ENCODE data around the gene MRPL17. TPM values are rescaled to one million over a fixed set of nuclear protein-coding genes. Genes with fewer than 3 reads are reported as not detected.
A peak's percentile ranks its signal among the peaks of the same experiment; 100 is the strongest.

Gene MRPL17
- total RNA-seq, 4 donors from 2014 or later = 17.1 to 35.2 (median 26.4) TPM

- H3K27me3 ChIP-seq = no peaks in the 10 kb centered on the region
- H3K4me3 ChIP-seq = no peak overlapping the region
- H3K4me1 ChIP-seq = peaks cover 19% of the 10 kb centered on the region
- no peak for DNase-seq (ENCODE audit: low spot score in 2 of 2)
- no peak for TF ChIP-seq POLR2AphosphoS5 (IDR thresholded peaks at IDR 0.05)
- no peak for TF ChIP-seq EP300 (IDR thresholded peaks at IDR 0.05)
- no peak for TF ChIP-seq POLR2A (IDR thresholded peaks at IDR 0.05)
- H3K27ac ChIP-seq = no peak overlapping the region
- H3K9me3 ChIP-seq = no peaks in the 10 kb centered on the region
- no peaks in the 10 kb centered on the region for H3K36me3 ChIP-seq
- WGBS = 64% methylated on average over 1 of the region's 1 CpG
These were observed 25.8 kb downstream of the MRPL17 start for GRCh38 chr11:6657346-6657745.

GRCh38 chr11:6656936-6657335 is 26.2 kb downstream of the MRPL17 start:
- DNase-seq (ENCODE audit: low spot score in 2 of 2) = no peak
- H3K27ac ChIP-seq = no peak overlapping the region
- H3K36me3 ChIP-seq = no peaks in the 10 kb centered on the region
- no peaks in the 10 kb centered on the region for H3K27me3 ChIP-seq
- H3K4me1 ChIP-seq = peaks cover 19% of the 10 kb centered on the region
- H3K9me3 ChIP-seq = no peaks in the 10 kb centered on the region
- H3K4me3 ChIP-seq = no peak overlapping the region
- WGBS = 77% methylated on average over 5 of the region's 5 CpGs
- TF ChIP-seq CTCF (IDR thresholded peaks at IDR 0.05) (no peak), POLR2A (IDR thresholded peaks at IDR 0.05) (no peak), EP300 (IDR thresholded peaks at IDR 0.05) (no peak), POLR2AphosphoS5 (IDR thresholded peaks at IDR 0.05) (no peak)

- Histone ChIP-seq H3K4me1 (peaks cover 19% of the 10 kb centered on the region), H3K36me3 (no peaks in the 10 kb centered on the region), H3K27me3 (no peaks in the 10 kb centered on the region), H3K9me3 (no peaks in the 10 kb centered on the region), H3K4me3 (no peak overlapping the region), H3K27ac (no peak overlapping the region)
- 52% methylated on average over 4 of the region's 4 CpGs for WGBS
- DNase-seq (ENCODE audit: low spot score in 2 of 2) = no peak
- TF ChIP-seq POLR2A (IDR thresholded peaks at IDR 0.05) (no peak), POLR2AphosphoS5 (IDR thresholded peaks at IDR 0.05) (no peak), EP300 (IDR thresholded peaks at IDR 0.05) (no peak), CTCF (IDR thresholded peaks at IDR 0.05) (no peak)
These were observed 26.6 kb downstream of the MRPL17 start for GRCh38 chr11:6656584-6656915.

- TF ChIP-seq EP300 (IDR thresholded peaks at IDR 0.05) (no peak), POLR2AphosphoS5 (IDR thresholded peaks at IDR 0.05) (no peak), CTCF (IDR thresholded peaks at IDR 0.05) (no peak), POLR2A (IDR thresholded peaks at IDR 0.05) (no peak)
- Histone ChIP-seq H3K36me3 (no peaks in the 10 kb centered on the region), H3K27ac (peak within 1 kb of the TSS; percentile 71), H3K4me3 (peak within 1 kb of the TSS; percentile 54), H3K9me3 (no peaks in the 10 kb centered on the region), H3K27me3 (no peaks in the 10 kb centered on the region), H3K4me1 (peaks cover 19% of the 10 kb centered on the region)
- 11% methylated on average over 34 of the region's 56 CpGs for WGBS
- no peak for DNase-seq (ENCODE audit: low spot score in 2 of 2)
These were observed 27.2 kb downstream of the MRPL17 start, which contains the start of gene DCHS1 for GRCh38 chr11:6655790-6656583. TSS of gene DCHS1 (minus strand) at chr11:6655809. CDS start at chr11:6641613, 14,196 bp downstream.

GRCh38 chr11:6655020-6655789 is 27.9 kb downstream of the MRPL17 start:
- Histone ChIP-seq H3K9me3 (no peaks in the 10 kb centered on the region), H3K27me3 (no peaks in the 10 kb centered on the region), H3K27ac (peak overlapping the region; percentile 71), H3K36me3 (no peaks in the 10 kb centered on the region), H3K4me1 (peaks cover 19% of the 10 kb centered on the region), H3K4me3 (peak overlapping the region; percentile 54)
- no peak for DNase-seq (ENCODE audit: low spot score in 2 of 2)
- TF ChIP-seq POLR2A (IDR thresholded peaks at IDR 0.05) (no peak), EP300 (IDR thresholded peaks at IDR 0.05) (no peak), CTCF (IDR thresholded peaks at IDR 0.05) (no peak), POLR2AphosphoS5 (IDR thresholded peaks at IDR 0.05) (no peak)
- WGBS = 5% methylated on average over 65 of the region's 84 CpGs
